Ammon's horn (tissue), 1 donor: ENCODE results near the gene XKR3.
"Not testable (repeated sequence)": the region's sequence is repeated elsewhere in the genome, so short reads cannot be mapped to it uniquely, and the experiment has no call there.

Experiments used
- DNase-seq: peaks from one replicate; pipeline ENCODE4 v3.0.0-alpha.2; 2016; ENCODE audit warnings: low spot score

Gene XKR3

GRCh38 chr22:16804882-16805281, 20.3 kb downstream of the XKR3 start:
- no peak for DNase-seq

- DNase-seq: no peak
Observed at GRCh38 chr22:16803255-16803917, 21.8 kb downstream of the XKR3 start.

GRCh38 chr22:16801571-16801970, 23.6 kb downstream of the XKR3 start:
- DNase-seq: no peak

GRCh38 chr22:16801088-16801487, 24.1 kb downstream of the XKR3 start:
- no peak for DNase-seq

- DNase-seq: no peak
Observed at GRCh38 chr22:16800358-16800757, 24.9 kb downstream of the XKR3 start.

- DNase-seq: not testable (repeated sequence)
Observed at GRCh38 chr22:16795504-16795903, 29.7 kb downstream of the XKR3 start.

- no peak for DNase-seq
Observed at GRCh38 chr22:16793831-16794230, 31.4 kb downstream of the XKR3 start.

GRCh38 chr22:16789860-16790493, 35.2 kb downstream of the XKR3 start:
- DNase-seq: no peak

- DNase-seq: no peak
Observed at GRCh38 chr22:16783930-16784354, 41.3 kb downstream of the XKR3 start.

GRCh38 chr22:16783453-16783852, 41.8 kb downstream of the XKR3 start:
- DNase-seq: no peak

- DNase-seq: no peak
Observed at GRCh38 chr22:16781764-16782329, 43.4 kb downstream of the XKR3 start.

- no peak for DNase-seq
Observed at GRCh38 chr22:16781074-16781763, 44.0 kb downstream of the XKR3 start.

GRCh38 chr22:16777284-16777924, 47.8 kb downstream of the XKR3 start:
- no peak for DNase-seq

- DNase-seq: no peak
Observed at GRCh38 chr22:16776080-16776479, 49.1 kb downstream of the XKR3 start.

GRCh38 chr22:16774911-16775500, 50.2 kb downstream of the XKR3 start:
- no peak for DNase-seq

GRCh38 chr22:16771569-16771968, 53.6 kb downstream of the XKR3 start:
- DNase-seq: not testable (repeated sequence)

- not testable (repeated sequence) for DNase-seq
Observed at GRCh38 chr22:16767927-16768326, 57.3 kb downstream of the XKR3 start.

- DNase-seq: not testable (repeated sequence)
Observed at GRCh38 chr22:16762224-16762623, 63.0 kb downstream of the XKR3 start.

- not testable (repeated sequence) for DNase-seq
Observed at GRCh38 chr22:16760416-16760815, 64.8 kb downstream of the XKR3 start.

GRCh38 chr22:16749282-16749681, 75.9 kb downstream of the XKR3 start:
- not testable (repeated sequence) for DNase-seq

- DNase-seq: not testable (repeated sequence)
Observed at GRCh38 chr22:16748160-16748929, 76.9 kb downstream of the XKR3 start.
